Left kidney (tissue), 8 donors: ENCODE data around the gene AMBP. TPM values are rescaled to one million over a fixed set of nuclear protein-coding genes. Genes with fewer than 3 reads are reported as not detected.

ENCODE experiments used
- DNase-seq: peaks from one replicate; pipeline ENCODE4 v3.0.0-alpha.2; 2013
- long read RNA-seq, 8 donors: transcript quantifications; one replicate each; lab custom pipeline, GENCODE V29; 2026
- polyA plus RNA-seq: library from polyadenylated mRNA; unstranded; fragments of 120-200 nt; gene quantifications from one replicate; pipeline ENCODE4 v1.2.1, GENCODE V29; 2013; ENCODE audit not compliant: insufficient read length

AMBP gene
- polyA plus RNA-seq, result 1.9 TPM
- long read RNA-seq, donor 1, result 0 reads
- long read RNA-seq, donor 2, result 0 reads
- long read RNA-seq, donor 3, result 0 reads
- long read RNA-seq, donor 4, partial matches to known transcripts, result 0 of 1 reads
- long read RNA-seq, donor 4, other reads (novel, unspliced or antisense), result 0 of 1 reads
- long read RNA-seq, donor 5, partial matches to known transcripts, result 0 of 1 reads
- long read RNA-seq, donor 5, other reads (novel, unspliced or antisense), result 0 of 1 reads
- long read RNA-seq, donor 6, result 0 reads
- long read RNA-seq, donor 7, partial matches to known transcripts, result 0 of 1 reads
- long read RNA-seq, donor 7, other reads (novel, unspliced or antisense), result 0 of 1 reads
- long read RNA-seq, donor 8, partial matches to known transcripts, result 0 of 1 reads
- long read RNA-seq, donor 8, other reads (novel, unspliced or antisense), result 0 of 1 reads

GRCh38 chr9:114078021-114078780 lies at the start of gene AMBP:
Gene AMBP (minus strand): TSS chr9:114078300. CDS start chr9:114078209, 91 bp downstream.
- DNase-seq, result no peak

- no peak for DNase-seq
These were observed 48.4 kb upstream of the AMBP start for GRCh38 chr9:114126247-114127060.

- no peak for DNase-seq
These were observed 47.4 kb upstream of the AMBP start for GRCh38 chr9:114125476-114126013.

GRCh38 chr9:114124666-114125475 lies 46.8 kb upstream of the AMBP start:
- DNase-seq, result no peak

DNA sequence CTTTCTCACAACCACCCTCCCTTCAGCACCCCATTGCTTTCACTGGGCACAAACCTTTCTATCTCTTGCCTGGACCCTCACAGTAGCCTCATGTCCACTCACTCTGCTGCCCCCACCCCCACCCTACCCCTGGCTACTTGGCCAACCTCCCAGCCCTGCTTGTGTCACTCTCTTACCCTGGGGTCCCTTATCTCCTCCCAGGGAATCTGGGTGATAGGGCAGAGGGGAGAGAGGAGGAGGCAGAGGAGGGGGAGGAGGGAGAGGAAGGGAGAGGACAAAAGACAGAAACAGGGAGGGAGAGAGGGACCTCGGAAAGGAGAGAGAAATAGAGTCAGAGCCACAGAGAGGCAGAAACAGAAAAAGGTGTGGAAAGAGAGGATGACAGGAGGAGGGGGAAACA lies 46.0 kb upstream of the AMBP start:
- no peak for DNase-seq

- DNase-seq, result no peak
These were observed 45.2 kb upstream of the AMBP start for GRCh38 chr9:114123031-114123977.

GRCh38 chr9:114122136-114123027 lies 44.3 kb upstream of the AMBP start:
- no peak for DNase-seq

GRCh38 chr9:114121227-114122135 lies 43.4 kb upstream of the AMBP start:
- DNase-seq, result no peak

DNA sequence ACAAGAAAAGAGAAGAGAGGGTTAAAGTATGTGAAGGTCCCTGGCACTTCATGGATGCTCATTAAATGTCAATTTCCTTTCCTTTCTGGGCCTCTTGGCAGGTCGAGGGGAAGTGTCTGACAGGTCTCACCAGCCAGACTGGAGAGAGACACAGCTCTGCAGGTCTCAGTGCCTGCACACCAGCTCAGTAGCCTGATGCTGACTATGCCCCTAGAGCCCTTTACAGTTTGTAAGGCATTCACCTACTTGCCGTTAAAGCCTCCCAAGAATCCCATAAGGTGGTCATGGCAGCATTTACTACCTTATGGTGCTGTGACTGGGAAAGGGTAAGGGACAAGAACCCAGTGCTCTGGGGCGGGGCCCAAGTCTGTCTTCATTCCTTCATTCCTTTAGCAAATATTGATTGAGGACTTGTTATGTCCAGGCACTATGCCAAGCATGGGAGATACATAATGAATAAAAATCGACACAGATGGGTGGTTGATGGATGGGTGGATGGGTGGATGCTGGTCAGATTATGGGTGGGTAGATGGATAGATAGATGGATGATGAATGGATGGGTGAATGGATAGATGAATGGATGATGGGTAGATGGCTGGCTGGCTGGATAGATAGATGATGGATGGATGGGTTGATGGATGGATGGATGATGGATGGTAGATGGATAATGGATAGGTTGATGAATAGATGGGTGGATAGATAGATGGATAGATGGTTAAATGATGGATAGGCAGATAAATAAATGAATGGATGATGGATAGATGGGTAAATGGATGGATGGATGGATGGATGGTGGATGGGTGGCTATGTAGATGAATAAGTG lies 42.3 kb upstream of the AMBP start:
- DNase-seq, result no peak

DNA sequence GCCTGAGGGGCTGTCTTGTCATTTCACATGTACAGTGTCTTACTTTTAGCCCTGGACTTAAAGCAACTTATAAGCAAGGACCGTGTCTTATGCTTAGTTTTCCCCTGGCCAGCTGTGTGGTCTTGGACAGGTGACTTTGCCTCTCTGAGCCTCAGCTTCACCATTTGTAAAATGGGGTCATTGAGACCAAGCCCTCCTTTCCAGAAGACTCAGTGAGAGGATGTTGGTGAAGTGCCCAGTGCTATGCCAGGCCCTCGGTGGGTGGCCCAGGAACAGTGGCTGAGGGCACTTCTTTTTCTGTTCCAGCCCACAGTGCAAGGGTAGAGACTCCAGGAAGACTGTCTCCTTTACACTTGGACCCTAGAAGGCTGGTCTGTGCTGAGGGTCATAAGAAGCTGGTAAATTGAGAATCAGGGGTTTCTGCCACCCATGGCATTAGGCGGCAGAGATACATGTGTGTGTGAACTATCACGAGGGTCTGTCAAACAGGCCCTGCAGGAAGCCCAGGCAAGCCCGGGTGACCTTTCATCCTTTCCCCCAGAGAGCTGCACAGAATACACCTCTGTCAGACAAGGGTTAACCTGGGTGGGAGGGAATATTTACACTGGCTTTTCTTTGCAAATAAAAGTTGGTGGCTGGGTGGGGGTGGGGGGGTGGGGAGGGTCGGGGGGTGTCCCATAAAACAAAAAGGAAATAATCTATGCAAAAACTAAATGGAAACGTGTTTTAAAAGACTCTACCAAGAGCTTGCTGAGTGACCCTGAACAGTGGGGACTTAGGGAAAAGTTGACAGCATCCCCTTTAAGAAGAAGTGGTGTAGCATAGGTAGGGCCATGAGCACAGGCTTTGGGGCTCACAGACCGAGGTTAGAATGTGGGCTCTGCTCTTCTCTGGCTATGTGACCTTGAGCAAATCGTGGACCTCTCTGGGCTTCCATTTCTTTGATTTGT lies 41.4 kb upstream of the AMBP start:
- no peak for DNase-seq

DNA sequence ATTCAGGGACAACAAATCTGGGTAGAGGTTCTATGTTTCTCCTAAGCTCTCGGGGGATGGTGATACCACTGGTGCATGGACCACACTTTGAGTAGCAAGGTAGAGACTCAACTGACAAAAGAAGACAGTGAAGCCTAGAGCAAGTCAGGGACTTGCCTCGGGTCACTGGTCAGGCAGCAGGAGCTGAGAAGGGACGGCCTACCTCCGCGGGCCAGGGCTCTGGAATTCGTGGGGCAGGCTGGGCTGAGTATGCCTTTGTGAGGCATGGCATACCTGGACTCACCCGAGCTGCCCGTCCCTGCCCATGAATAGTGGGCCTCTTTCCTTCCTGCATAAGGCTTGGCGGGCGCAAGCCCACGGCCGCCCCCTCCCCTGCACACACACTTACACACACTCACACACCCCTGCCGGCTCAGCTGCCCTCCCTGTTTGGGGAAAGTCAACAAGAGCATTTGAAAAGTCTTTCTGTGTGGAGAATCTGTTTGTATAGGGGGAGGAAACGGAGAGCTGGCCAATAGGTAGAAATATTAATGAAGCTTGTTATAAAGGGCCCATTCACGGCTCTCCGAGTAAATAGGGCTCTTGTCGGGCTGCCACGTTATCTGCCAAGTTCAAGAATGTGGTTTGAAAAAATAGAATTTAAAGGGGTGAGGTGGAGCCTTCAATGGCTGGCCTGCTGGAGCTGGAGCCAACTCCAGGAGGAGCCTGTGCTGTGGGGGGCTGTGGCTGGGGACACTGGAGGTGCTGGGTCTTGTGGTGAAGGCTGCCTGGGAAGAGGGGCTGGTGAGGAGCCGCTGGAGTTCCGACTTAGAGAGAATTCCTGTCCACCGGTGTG lies 40.1 kb upstream of the AMBP start:
- DNase-seq, result no peak

- DNase-seq, result no peak
These were observed 39.5 kb upstream of the AMBP start for GRCh38 chr9:114117614-114117995.

DNA sequence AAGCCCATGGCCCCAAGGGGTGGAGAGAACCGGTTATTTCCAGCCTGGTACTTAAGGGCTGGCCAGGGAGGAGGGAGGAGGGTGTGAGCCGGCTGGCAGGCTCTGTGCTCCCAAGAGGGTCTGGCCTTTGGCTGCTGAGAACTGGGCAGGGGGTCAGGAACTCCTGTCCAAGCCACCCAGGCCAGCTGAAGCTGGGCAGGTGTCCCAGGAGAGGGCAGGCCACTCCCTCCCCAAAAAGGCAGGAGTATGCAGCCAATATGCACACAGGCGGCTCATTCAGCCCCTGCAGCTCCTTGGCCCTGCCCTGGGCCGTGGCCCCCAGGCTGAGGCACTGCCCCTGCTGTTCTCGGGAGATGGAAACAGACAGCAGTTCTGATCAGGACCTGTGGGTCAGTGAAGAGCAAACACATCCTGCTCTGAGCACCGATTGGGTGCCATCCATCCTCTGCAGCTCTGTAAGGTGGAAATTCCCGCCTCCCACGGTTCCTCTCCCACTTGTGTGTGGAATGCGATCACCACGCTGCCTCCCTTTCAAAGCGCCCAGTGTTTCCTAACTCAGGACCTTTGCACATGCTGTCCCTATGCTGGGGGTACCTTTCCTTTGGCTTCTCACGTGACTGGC lies 38.1 kb upstream of the AMBP start:
- DNase-seq, result no peak

DNA sequence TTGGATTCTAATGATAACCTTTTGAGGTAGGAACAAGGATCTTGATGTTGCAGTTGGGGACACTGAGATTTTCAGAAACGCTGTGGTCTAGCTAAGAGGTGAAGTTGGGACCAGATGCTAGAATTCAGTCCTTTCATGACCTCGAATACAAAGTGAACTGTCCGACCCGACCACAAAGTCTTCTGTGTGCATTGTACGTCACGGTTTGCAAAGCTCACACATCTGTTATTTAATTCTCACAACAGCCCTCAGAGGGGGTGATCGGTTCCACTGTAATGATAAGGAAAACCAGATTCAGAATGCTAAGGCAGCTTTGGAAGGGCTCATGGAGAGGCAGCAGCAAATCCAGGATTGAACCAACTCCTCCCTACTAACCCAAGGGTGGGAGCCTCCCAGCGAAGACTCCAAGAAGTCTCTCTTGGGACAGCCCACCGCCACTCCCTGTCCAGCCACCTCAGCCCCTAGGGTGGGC lies 37.6 kb upstream of the AMBP start:
- no peak for DNase-seq
